K562 (cell line): ENCODE results near the gene PLA2G4A. TPM values are rescaled to one million over a fixed set of nuclear protein-coding genes. Genes with fewer than 3 reads are reported as not detected.

Experiments
- ATAC-seq: fragments of 200-7000 bp; cut with Tn5 transposase; 3 replicates; pipeline ENCODE4 v1.9.1; 2020; ENCODE audit warnings: moderate library complexity
- BruUV-seq: library from RNA; stranded (reverse); fragments of 400-500 nt; replicated peaks from 2 replicates; lab custom pipeline; 2021; lab: Mats Ljungman, UMichigan
- CTCF ChIA-PET: fragments of 300-600 bp; formaldehyde crosslinking; extraction: SDS; loops from one replicate; lab custom pipeline; 2021; ENCODE audit warnings: low intra/inter-chr PET ratio; lab: Yijun Ruan, JAX
- POLR2A ChIA-PET: fragments of 300-600, 350-650 bp; sonication (Branson Sonifier 250); formaldehyde crosslinking; extraction: SDS; loops from one replicate; lab custom pipeline; 2021; ENCODE audit warnings: antibody characterized with exemption, inconsistent platforms; lab: Yijun Ruan, JAX
- DNase-seq, 4 experiments: peaks; one replicate each; pipeline versions ENCODE4 v3.0.0 to v3.0.0-alpha.2; 2011 to 2018; ENCODE audit warnings: low spot score in 3 of 4, mixed read lengths in 3 of 4; ENCODE audit errors: extremely low read depth in 1 of 4
- FAIRE-seq: peaks from 2 replicates; lab custom pipeline; 2011; peaks lifted over from hg19 to GRCh38; lab: Jason Lieb, UNC
- H2AFZ ChIP-seq: 2 replicates; pipeline ENCODE4 v1.6.0; 2011; ENCODE audit warnings: low read depth, low read length, control low read depth, inconsistent platforms
- H3K27ac ChIP-seq: fragments of 200-600 bp; 3 replicates; pipeline ENCODE4 v1.8.0; 2011; ENCODE audit warnings: low read depth, mild to moderate bottlenecking, control low read depth, inconsistent platforms, low read length, moderate library complexity, mixed read lengths; ENCODE audit errors: extremely low read depth
- H3K27me3 ChIP-seq, 2 experiments: fragments of 300-600 bp in 1 of 2; 2 replicates in 1 of 2; 3 replicates in 1 of 2; pipeline versions ENCODE4 v1.6.0 to v1.8.0; 2011; ENCODE audit warnings: inconsistent platforms in 2 of 2, low read length in 2 of 2, mild to moderate bottlenecking in 1 of 2, mixed read lengths in 1 of 2, moderate library complexity in 1 of 2; ENCODE audit not compliant: control insufficient read depth in 2 of 2, insufficient read depth in 2 of 2
- H3K36me3 ChIP-seq: fragments of 300-600 bp; 3 replicates; pipeline ENCODE4 v1.8.0; 2011; ENCODE audit warnings: mild to moderate bottlenecking, low read length, inconsistent platforms; ENCODE audit not compliant: control insufficient read depth, insufficient read depth
- H3K4me1 ChIP-seq, 2 experiments: fragments of 200-600 bp in 1 of 2; replicated peaks in 1 of 2; 2 replicates in 1 of 2; 3 replicates in 1 of 2; pipeline versions ENCODE4 v1.5.1 to v1.8.0; 2011; ENCODE audit warnings: inconsistent platforms in 2 of 2, low read length in 2 of 2, mild to moderate bottlenecking in 1 of 2, mixed read lengths in 1 of 2, moderate library complexity in 1 of 2; ENCODE audit not compliant: control insufficient read depth in 2 of 2, insufficient read depth in 2 of 2
- H3K4me2 ChIP-seq: 2 replicates; pipeline ENCODE4 v1.6.1; 2011; ENCODE audit warnings: low read length, control low read depth, inconsistent platforms, mixed read lengths; ENCODE audit not compliant: insufficient read depth
- H3K4me3 ChIP-seq: fragments of 200-600 bp; sonication (generic), shearing (Covaris generic); 2 replicates; pipeline ENCODE4 v1.5.1; 2016; ENCODE audit warnings: control low read depth, inconsistent platforms
- H3K79me2 ChIP-seq: fragments of 200-600 bp; 3 replicates; pipeline ENCODE4 v1.8.0; 2011; ENCODE audit warnings: low read length, inconsistent platforms; ENCODE audit not compliant: control insufficient read depth, insufficient read depth
- H3K9ac ChIP-seq, 2 experiments: 2 replicates each; pipeline versions ENCODE4 v1.6.0 to v1.6.1; 2011; ENCODE audit warnings: low read depth in 2 of 2, low read length in 2 of 2, control low read depth in 1 of 2, inconsistent platforms in 1 of 2, mild to moderate bottlenecking in 1 of 2, mixed read lengths in 1 of 2; ENCODE audit not compliant: insufficient read depth in 1 of 2
- H3K9me1 ChIP-seq: one replicate; pipeline ENCODE4 v1.6.0; 2011; ENCODE audit warnings: inconsistent platforms, mild to moderate bottlenecking, low read length, moderate library complexity; ENCODE audit not compliant: control insufficient read depth, insufficient read depth
- H3K9me3 ChIP-seq: replicated peaks from 2 replicates; pipeline ENCODE4 v1.5.1; 2011; ENCODE audit warnings: low read depth, low read length, inconsistent platforms; ENCODE audit not compliant: control insufficient read depth, insufficient read depth
- H4K20me1 ChIP-seq: replicated peaks from 2 replicates; pipeline ENCODE4 v1.6.1; 2011; ENCODE audit warnings: low read length, inconsistent platforms, mixed read lengths; ENCODE audit not compliant: control insufficient read depth, insufficient read depth
- BDP1 ChIP-seq: IDR thresholded peaks from 3 replicates; pipeline ENCODE4 v1.6.1; 2011; ENCODE audit not compliant: insufficient read length, insufficient read depth
- CAMTA2 ChIP-seq: fragments of 250-450 bp; sonication (Bioruptor Pico); conservative IDR thresholded peaks from 2 replicates; pipeline ENCODE4 v1.5.1; 2022
- FOS ChIP-seq: IDR thresholded peaks from 3 replicates; pipeline ENCODE4 v1.6.1; 2011; ENCODE audit not compliant: insufficient read length; ENCODE audit errors: extremely low read depth
- GABPB2 ChIP-seq: fragments of 250-450 bp; sonication (Bioruptor Pico); conservative IDR thresholded peaks from 2 replicates; pipeline ENCODE4 v1.5.1; 2021; ENCODE audit warnings: mild to moderate bottlenecking
- NUFIP1 ChIP-seq: fragments of 450-650 bp; IDR thresholded peaks from 2 replicates; pipeline ENCODE4 v1.6.1; 2018; ENCODE audit not compliant: partially characterized antibody
- PHF20 ChIP-seq: fragments of 450-650 bp; IDR thresholded peaks from 2 replicates; pipeline ENCODE4 v1.6.1; 2018; ENCODE audit not compliant: partially characterized antibody
- PHF8 ChIP-seq: fragments of 200-600 bp; sonication (generic); IDR thresholded peaks from 2 replicates; pipeline ENCODE4 v1.6.1; 2012; ENCODE audit warnings: mixed run types, mild to moderate bottlenecking, inconsistent platforms, low read length, moderate library complexity, borderline replicate concordance
- RFX1 ChIP-seq: fragments of 450-650 bp; IDR thresholded peaks from 2 replicates; pipeline ENCODE4 v1.6.1; 2016; ENCODE audit warnings: mild to moderate bottlenecking, moderate library complexity
- TCF7 ChIP-seq: sonication (generic); IDR thresholded peaks from 2 replicates; pipeline ENCODE4 v1.6.1; 2016; ENCODE audit warnings: antibody characterized with exemption, borderline replicate concordance
- ZNF12 ChIP-seq: sonication (generic); formaldehyde crosslinking; IDR thresholded peaks from 2 replicates; pipeline ENCODE4 v1.4.0; 2020; ENCODE audit warnings: mild to moderate bottlenecking, missing genetic modification reagents
- ZNF140 ChIP-seq: fragments of 250-450 bp; sonication (Bioruptor Pico); IDR thresholded peaks from 2 replicates; pipeline ENCODE4 v1.8.0; 2021; ENCODE audit warnings: moderate library complexity, mild to moderate bottlenecking, inconsistent platforms
- ZNF354B ChIP-seq: fragments of 250-450 bp; sonication (Bioruptor Pico); IDR thresholded peaks from 2 replicates; pipeline ENCODE4 v1.4.0; 2020
- ZNF696 ChIP-seq: fragments of 250-450 bp; sonication (Bioruptor Pico); conservative IDR thresholded peaks from 2 replicates; pipeline ENCODE4 v1.4.0; 2020; ENCODE audit warnings: mild to moderate bottlenecking, moderate library complexity
- WGBS: fragments of 100-300 bp; shearing (Covaris generic); methylation state at CpG from one replicate; pipeline ENCODE4 v1.1.6; 2016; ENCODE audit warnings: low coverage, mixed read lengths; ENCODE audit not compliant: insufficient coverage; ENCODE audit errors: missing lambda C conversion rate; 5-methylcytosine and 5-hydroxymethylcytosine counted together
- in situ Hi-C: fragments of 300-500 bp; cut with MboI; formaldehyde crosslinking; loops from 4 replicates; pipeline ENCODE4 v1.15.0; 2018; ENCODE audit warnings: inconsistent platforms, mixed read lengths
- intact Hi-C: fragments of 100-400 bp; cut with micrococcal nuclease; formaldehyde crosslinking; loops from 2 replicates; pipeline ENCODE4 v1.14.2; 2022
- polyA plus RNA-seq, 8 experiments: library from polyadenylated mRNA; depleted of rRNA in 4 of 8; stranded (reverse) in 5 of 8; unstranded in 3 of 8; fragments of >200 nt; fragmentation: Nextera tagmentation in 2 of 8; fragmentation: Illumina TruSeq in 1 of 8; extraction: Ambion mirVana in 2 of 8; extraction: Trizol in 1 of 8; gene quantifications; 2 replicates each; pipeline versions ENCODE4 v1.2.1 to v1.2.3, GENCODE V29; 2011 to 2014; ENCODE audit warnings: inconsistent platforms in 1 of 8, missing spikeins in 1 of 8
- total RNA-seq, 7 experiments: library from RNA; depleted of rRNA in 6 of 7; stranded (reverse); fragments of >200 nt in 6 of 7; fragmentation: Illumina TruSeq in 2 of 7; extraction: Trizol in 2 of 7; gene quantifications; 2 replicates each; pipeline versions ENCODE4 v1.2.1 to v1.2.3, GENCODE V29; 2011 to 2021; ENCODE audit warnings: low replicate concordance in 1 of 7
- TF ChIP-seq, protein P1 (sequence below): IDR thresholded peaks from 2 replicates; pipeline ENCODE4 v1.6.1; 2012; ENCODE audit warnings: low read depth, low read length, improper control_type of control experiment, borderline replicate concordance

The PLA2G4A gene
- total and polyA plus RNA-seq, 9 of the 15 experiments (the other 6 are each of a cell fraction or from before 2014, with no cell fraction given) = 0.04 to 0.71 (median 0.22) TPM; not detected in 4

DNA sequence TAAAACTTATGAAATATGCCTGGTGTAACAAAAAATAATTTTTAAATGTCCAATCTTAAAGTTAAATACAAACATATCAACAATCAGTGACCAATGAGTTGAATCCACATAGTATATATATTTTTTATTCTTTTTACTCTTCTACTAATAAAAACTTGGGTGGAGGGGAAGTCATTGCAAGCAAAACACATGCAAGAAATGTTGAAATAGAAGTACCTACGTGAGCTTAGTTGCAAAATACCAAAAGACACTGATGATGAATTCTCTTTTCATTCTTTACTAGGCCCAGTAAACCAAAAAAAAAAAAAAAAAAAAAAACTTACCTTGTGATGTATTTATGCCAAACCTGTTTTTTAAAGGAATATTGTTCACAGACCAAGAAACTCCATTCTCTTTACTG, 26.4 kb upstream of the PLA2G4A start (continued):
- TF ChIP-seq, protein P1, sequence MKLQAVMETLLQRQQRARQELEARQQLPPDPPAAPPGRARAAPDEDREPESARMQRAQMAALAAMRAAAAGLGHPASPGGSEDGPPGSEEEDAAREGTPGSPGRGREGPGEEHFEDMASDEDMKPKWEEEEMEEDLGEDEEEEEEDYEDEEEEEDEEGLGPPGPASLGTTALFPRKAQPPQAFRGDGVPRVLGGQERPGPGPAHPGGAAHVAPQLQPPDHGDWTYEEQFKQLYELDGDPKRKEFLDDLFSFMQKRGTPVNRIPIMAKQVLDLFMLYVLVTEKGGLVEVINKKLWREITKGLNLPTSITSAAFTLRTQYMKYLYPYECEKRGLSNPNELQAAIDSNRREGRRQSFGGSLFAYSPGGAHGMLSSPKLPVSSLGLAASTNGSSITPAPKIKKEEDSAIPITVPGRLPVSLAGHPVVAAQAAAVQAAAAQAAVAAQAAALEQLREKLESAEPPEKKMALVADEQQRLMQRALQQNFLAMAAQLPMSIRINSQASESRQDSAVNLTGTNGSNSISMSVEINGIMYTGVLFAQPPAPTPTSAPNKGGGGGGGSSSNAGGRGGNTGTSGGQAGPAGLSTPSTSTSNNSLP = no peak
- TF ChIP-seq RFX1 = no peak

DNA sequence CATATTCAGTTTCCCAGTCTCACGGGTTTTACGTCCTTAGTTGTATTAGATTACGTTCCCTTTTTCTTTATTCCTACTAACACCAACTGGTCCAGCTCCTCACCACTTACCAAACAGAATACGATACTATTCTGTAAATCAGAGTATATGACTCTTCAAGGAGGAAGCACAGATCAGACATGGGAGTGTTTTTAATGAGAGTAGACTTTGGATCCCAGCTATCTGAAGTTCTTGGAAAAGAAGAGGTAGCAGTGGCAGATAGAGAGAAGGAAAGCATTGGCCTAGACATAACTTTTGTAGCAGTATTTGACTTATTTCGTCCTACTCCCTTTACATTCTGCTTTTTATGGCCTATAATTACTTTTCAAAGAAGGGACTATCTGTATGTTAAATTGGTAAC, 24.1 kb upstream of the PLA2G4A start:
- FAIRE-seq = no peak
- Histone ChIP-seq H3K79me2 (no peaks in the 10 kb centered on the region), H3K4me1 (no peaks in the 10 kb centered on the region), H3K27me3 (no peaks in the 10 kb centered on the region), H2AFZ (no peak overlapping the region), H3K9me1 (no peaks in the 10 kb centered on the region), H3K36me3 (no peaks in the 10 kb centered on the region), H3K9ac (no peak overlapping the region), H3K9me3 (no peaks in the 10 kb centered on the region), H3K4me2 (no peak overlapping the region), H4K20me1 (no peaks in the 10 kb centered on the region), H3K27ac (no peak overlapping the region), H3K4me3 (no peak overlapping the region)
- no peak for ATAC-seq
- ChIA-PET POLR2A (interaction anchor here (0.8 kb wide), 1 partner anchor 13 kb away, joined by 3 read pairs; no protein-coding TSS in a partner anchor), CTCF (no interaction called here)
- intact Hi-C loops (no loop called here), in situ Hi-C loops (no loop called here)
- WGBS = under 1% methylated on average over 5 of the region's 5 CpGs
- TF ChIP-seq CAMTA2 (CRISPR knock-in tag) (no peak), TCF7 (no peak), ZNF140 (CRISPR knock-in tag) (no peak), NUFIP1 (no peak), ZNF696 (CRISPR knock-in tag) (no peak), ZNF354B (CRISPR knock-in tag) (no peak), PHF8 (no peak), GABPB2 (no peak), ZNF12 (CRISPR knock-in tag) (no peak), FOS (no peak), BDP1 (no peak), PHF20 (no peak)
- no peak for DNase-seq
- BruUV-seq = no TSS peak
